CD4-positive, alpha-beta memory T cell (primary cell): Measurements from ENCODE around the gene DMAC2. TPM values are rescaled to one million over a fixed set of nuclear protein-coding genes. Genes with fewer than 3 reads are reported as not detected.
"Not testable (repeated sequence)": the region's sequence is repeated elsewhere in the genome, so short reads cannot be mapped to it uniquely, and the experiment has no call there.

ENCODE experiments used
- CTCF ChIA-PET: fragments of 350-600 bp; sonication (Branson Sonifier 250); formaldehyde crosslinking; loops from one replicate; lab custom pipeline; 2021; ENCODE audit warnings: inconsistent platforms; ENCODE audit not compliant: partially characterized antibody; lab: Charles Lee
- POLR2A ChIA-PET: fragments of 350-600 bp; sonication (Branson Sonifier 250); formaldehyde crosslinking; loops from one replicate; lab custom pipeline; 2021; ENCODE audit not compliant: partially characterized antibody; lab: Charles Lee
- DNase-seq, 5 donors: peaks; one replicate each; pipeline versions ENCODE4 v3.0.0 to v3.0.0-alpha.2; 2020 to 2022; ENCODE audit warnings: mixed read lengths in 1 of 5
- H3K27ac ChIP-seq: one replicate; pipeline ENCODE4 v1.7.0; 2013; ENCODE audit warnings: low read depth, low read length
- H3K27me3 ChIP-seq: 2 replicates; pipeline ENCODE4 v1.7.0; 2013; ENCODE audit warnings: mild to moderate bottlenecking, low read length, moderate library complexity; ENCODE audit not compliant: insufficient read depth
- H3K36me3 ChIP-seq: 2 replicates; pipeline ENCODE4 v1.7.0; 2013; ENCODE audit warnings: mild to moderate bottlenecking, low read length, moderate library complexity; ENCODE audit not compliant: insufficient read depth
- H3K4me1 ChIP-seq: 2 replicates; pipeline ENCODE4 v1.7.0; 2013; ENCODE audit warnings: mild to moderate bottlenecking, low read length, moderate library complexity; ENCODE audit not compliant: insufficient read depth
- H3K4me3 ChIP-seq, 2 donors: one replicate each; pipeline ENCODE4 v1.7.0; 2013; ENCODE audit warnings: low read length in 2 of 2, mild to moderate bottlenecking in 1 of 2
- H3K9me3 ChIP-seq, 2 donors: one replicate each; pipeline ENCODE4 v1.7.0; 2013; ENCODE audit warnings: low read length in 2 of 2, control low read depth in 1 of 2; ENCODE audit not compliant: control insufficient read depth in 1 of 2
- H3K27ac Mint-ChIP-seq, 7 donors: one replicate each; pipeline ENCODE4 v1.8.0; 2020 to 2021; ENCODE audit warnings: mixed read lengths in 7 of 7, mild to moderate bottlenecking in 6 of 7, inconsistent platforms in 3 of 7, moderate library complexity in 3 of 7
- H3K27me3 Mint-ChIP-seq, 2 donors: one replicate each; pipeline ENCODE4 v1.8.0; 2020 to 2021; ENCODE audit warnings: mixed read lengths in 2 of 2
- H3K36me3 Mint-ChIP-seq, 2 donors: one replicate each; pipeline ENCODE4 v1.8.0; 2020 to 2021; ENCODE audit warnings: mixed read lengths in 2 of 2, inconsistent platforms in 1 of 2, mild to moderate bottlenecking in 1 of 2
- H3K4me1 Mint-ChIP-seq, 4 donors: one replicate each; pipeline ENCODE4 v1.8.0; 2020 to 2021; ENCODE audit warnings: mixed read lengths in 4 of 4, mild to moderate bottlenecking in 1 of 4
- H3K4me3 Mint-ChIP-seq, 8 donors: one replicate each; pipeline ENCODE4 v1.8.0; 2020 to 2021; ENCODE audit warnings: mixed read lengths in 8 of 8, mild to moderate bottlenecking in 7 of 8, moderate library complexity in 6 of 8, inconsistent platforms in 3 of 8
- H3K9me3 Mint-ChIP-seq, 8 donors: one replicate each; pipeline ENCODE4 v1.8.0; 2020 to 2021; ENCODE audit warnings: mixed read lengths in 8 of 8, mild to moderate bottlenecking in 5 of 8, inconsistent platforms in 3 of 8, moderate library complexity in 1 of 8
- intact Hi-C: fragments of 100-400 bp; cut with micrococcal nuclease; formaldehyde crosslinking; loops from one replicate; pipeline ENCODE4 v1.15.1; 2023
- polyA plus RNA-seq, 2 donors: library from polyadenylated mRNA; unstranded; fragments of 300-500 nt; fragmentation: Illumina TruSeq; gene quantifications; one replicate each; pipeline ENCODE4 v1.2.3, GENCODE V29; 2021
- total RNA-seq, 2 experiments: library from RNA; stranded (reverse); gene quantifications; one replicate each; pipeline ENCODE4 v1.2.3, GENCODE V29; 2021

Gene DMAC2
- total and polyA plus RNA-seq, 4 experiments from 2014 or later = 27.7 to 58.2 (median 36.0) TPM

DNA sequence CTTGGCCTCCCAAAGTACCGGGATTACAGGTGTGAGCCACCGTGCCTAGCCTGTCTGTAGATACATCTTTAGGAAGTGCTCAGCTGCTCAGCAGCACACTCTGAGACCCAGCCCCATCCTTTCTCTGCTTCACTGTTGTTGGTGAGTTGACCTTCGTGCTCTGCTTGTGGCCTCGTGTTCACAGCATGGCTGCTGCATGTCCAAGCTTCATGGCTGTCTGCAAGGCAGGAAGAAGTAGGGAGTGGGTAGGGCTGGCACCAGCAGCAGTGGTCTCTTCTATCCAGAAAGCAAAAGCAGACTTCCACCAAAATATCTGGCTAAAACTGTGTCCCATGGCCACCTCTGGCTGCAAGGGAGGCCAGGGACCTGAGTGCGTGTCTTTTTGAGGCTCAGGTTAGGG is 26.8 kb downstream of the DMAC2 start:
- POLR2A ChIA-PET = interaction anchor here (1.4 kb wide), 1 partner anchor 135 kb away, joined by 3 read pairs; no protein-coding TSS in a partner anchor
- H3K27me3 ChIP-seq = no peaks in the 10 kb centered on the region
- no peak overlapping the region for H3K4me3 Mint-ChIP-seq
- H3K4me3 ChIP-seq = no peak overlapping the region
- intact Hi-C loops = no loop called here
- H3K9me3 Mint-ChIP-seq = no peaks in the 10 kb centered on the region
- peaks cover 6 to 14% (median 10%) of the 10 kb centered on the region in 4 donors for H3K4me1 Mint-ChIP-seq
- H3K27me3 Mint-ChIP-seq = no peaks in the 10 kb centered on the region
- peaks cover 56% of the 10 kb centered on the region for H3K36me3 ChIP-seq
- no peaks in the 10 kb centered on the region for H3K9me3 ChIP-seq
- H3K27ac Mint-ChIP-seq = peak overlapping the region in 1 of 7 donors; percentile 14
- CTCF ChIA-PET = no interaction called here
- no peak overlapping the region for H3K27ac ChIP-seq
- peaks cover 21 to 45% of the 10 kb centered on the region in 2 donors for H3K36me3 Mint-ChIP-seq
- H3K4me1 ChIP-seq = peaks cover 4% of the 10 kb centered on the region
- DNase-seq = no peak

DNA sequence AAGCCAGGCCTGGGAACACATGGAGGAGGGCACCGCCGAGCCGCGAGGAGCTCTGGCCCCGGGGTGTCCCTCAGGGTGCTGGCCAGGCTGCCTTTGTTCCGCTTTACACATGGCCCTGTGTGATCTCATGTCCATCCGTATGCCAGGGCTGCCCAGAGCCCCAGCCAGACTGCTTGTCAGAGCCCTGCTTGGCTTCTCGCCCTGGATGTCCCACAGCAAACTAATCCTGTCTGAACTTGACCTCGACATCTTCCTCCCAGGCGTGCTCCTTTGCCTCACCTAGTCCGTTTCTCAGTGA is 27.8 kb downstream of the DMAC2 start:
- Mint-ChIP-seq H3K9me3 (no peaks in the 10 kb centered on the region), H3K27me3 (no peaks in the 10 kb centered on the region), H3K4me3 (no peak overlapping the region), H3K4me1 (peaks cover 7 to 20% (median 13%) of the 10 kb centered on the region in 4 donors), H3K27ac (peak overlapping the region in 1 of 7 donors; percentile 84), H3K36me3 (peaks cover 17 to 42% of the 10 kb centered on the region in 2 donors)
- intact Hi-C loops = no loop called here
- H3K27ac ChIP-seq = no peak overlapping the region
- H3K27me3 ChIP-seq = no peaks in the 10 kb centered on the region
- no peak for DNase-seq
- H3K36me3 ChIP-seq = peaks cover 49% of the 10 kb centered on the region
- H3K4me1 ChIP-seq = peaks cover 4% of the 10 kb centered on the region
- POLR2A ChIA-PET = interaction anchor here (1.4 kb wide), 1 partner anchor 136 kb away, joined by 3 read pairs; no protein-coding TSS in a partner anchor
- CTCF ChIA-PET = no interaction called here
- no peaks in the 10 kb centered on the region for H3K9me3 ChIP-seq
- H3K4me3 ChIP-seq = no peak overlapping the region

DNA sequence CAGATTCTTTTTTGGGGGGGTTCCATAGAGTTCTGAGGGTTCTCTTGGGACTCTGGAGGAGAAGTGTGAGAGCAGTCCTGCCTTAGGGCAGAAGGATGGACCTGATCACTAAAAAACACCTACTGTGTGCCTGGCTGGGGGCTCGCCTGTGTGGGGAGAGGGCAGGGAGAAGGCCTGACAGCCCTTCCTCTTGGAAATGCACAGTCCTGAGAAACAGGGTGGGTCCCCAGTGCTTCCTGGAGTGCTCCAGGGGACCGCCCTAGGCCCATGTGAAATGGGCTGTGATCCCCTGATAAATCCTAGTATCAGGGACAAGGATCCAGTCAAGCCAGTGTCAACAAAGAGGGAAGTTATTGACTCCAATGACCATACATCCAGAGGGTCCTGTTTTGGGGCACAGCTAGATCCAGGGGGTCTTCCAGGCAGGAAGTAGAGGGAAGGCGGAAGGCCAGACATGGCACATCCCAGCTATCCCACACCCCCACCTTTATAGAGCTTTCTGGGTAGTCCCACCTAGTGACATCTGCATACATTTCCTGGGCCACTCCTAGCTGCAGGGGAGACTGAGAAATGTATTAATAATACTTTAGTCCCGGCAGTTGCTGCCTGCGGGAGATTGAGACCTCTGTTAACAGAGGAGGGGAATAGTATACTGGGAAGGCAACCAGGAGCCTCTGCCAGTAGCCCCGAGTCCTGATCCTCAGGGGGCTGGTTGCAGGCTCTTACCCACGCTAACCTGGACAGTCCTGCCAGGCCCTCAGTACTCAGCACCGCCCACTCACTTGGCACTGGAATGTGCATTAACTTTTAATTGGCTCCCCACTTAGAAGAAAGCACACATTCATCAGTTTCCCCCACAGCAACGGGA is 28.4 kb downstream of the DMAC2 start:
- H3K36me3 Mint-ChIP-seq = peaks cover 17 to 42% of the 10 kb centered on the region in 2 donors

DNA sequence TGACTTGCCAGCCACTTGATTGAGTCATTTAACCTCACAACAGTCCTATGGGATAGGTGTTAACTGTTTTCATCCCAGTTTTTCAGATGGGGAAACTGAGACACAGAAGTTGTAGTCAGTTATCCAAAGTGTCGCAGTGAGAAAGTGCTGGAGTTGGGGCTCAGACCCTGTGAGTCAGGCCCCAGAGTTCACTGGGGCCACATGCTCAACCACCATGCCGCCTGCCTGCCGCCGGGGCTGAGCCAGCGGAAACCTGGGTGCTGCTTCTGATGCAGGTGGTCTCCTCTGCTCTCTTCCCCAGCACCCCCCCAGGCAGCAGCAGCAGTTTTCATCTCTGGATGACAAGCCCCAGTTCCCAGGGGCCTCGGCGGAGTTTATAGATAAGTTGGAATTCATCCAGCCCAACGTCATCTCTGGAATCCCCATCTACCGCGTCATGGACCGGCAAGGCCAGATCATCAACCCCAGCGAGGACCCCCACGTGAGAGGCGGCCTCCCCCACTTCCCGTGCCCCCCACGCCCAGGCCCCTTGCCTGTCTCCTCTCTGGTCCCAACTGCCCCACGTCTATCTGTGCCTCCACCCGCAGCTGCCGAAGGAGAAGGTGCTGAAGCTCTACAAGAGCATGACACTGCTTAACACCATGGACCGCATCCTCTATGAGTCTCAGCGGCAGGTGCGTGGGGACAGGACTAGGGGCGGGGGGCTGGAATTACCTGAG is 29.2 kb downstream of the DMAC2 start:
- Histone ChIP-seq H3K27ac (no peak overlapping the region), H3K9me3 (no peaks in the 10 kb centered on the region), H3K36me3 (peaks cover 41% of the 10 kb centered on the region), H3K4me3 (no peak overlapping the region), H3K4me1 (peaks cover 4% of the 10 kb centered on the region), H3K27me3 (no peaks in the 10 kb centered on the region)
- Mint-ChIP-seq H3K27me3 (no peaks in the 10 kb centered on the region), H3K4me1 (peaks cover 7 to 21% (median 15%) of the 10 kb centered on the region in 4 donors), H3K27ac (peak overlapping the region in 1 of 7 donors; percentile 54), H3K36me3 (peaks cover 17 to 38% of the 10 kb centered on the region in 2 donors), H3K9me3 (no peaks in the 10 kb centered on the region), H3K4me3 (no peak overlapping the region)
- CTCF ChIA-PET = interaction anchor here (1.0 kb wide), 1 partner anchor 21 kb away, joined by 3 read pairs; no protein-coding TSS in a partner anchor
- POLR2A ChIA-PET = no interaction called here
- DNase-seq = no peak
- intact Hi-C loops = no loop called here

More for the DNA sequence above, 28.4 kb downstream of the DMAC2 start:
- Histone ChIP-seq H3K4me1 (peaks cover 4% of the 10 kb centered on the region), H3K4me3 (no peak overlapping the region), H3K27ac (no peak overlapping the region), H3K36me3 (peaks cover 43% of the 10 kb centered on the region), H3K9me3 (no peaks in the 10 kb centered on the region), H3K27me3 (no peaks in the 10 kb centered on the region)
- no peak overlapping the region for H3K27ac Mint-ChIP-seq
- POLR2A ChIA-PET = interaction anchor here (1.4 kb wide), 1 partner anchor 137 kb away, joined by 3 read pairs; no protein-coding TSS in a partner anchor
- H3K27me3 Mint-ChIP-seq = no peaks in the 10 kb centered on the region
- intact Hi-C loops = no loop called here
- CTCF ChIA-PET = no interaction called here
- H3K4me1 Mint-ChIP-seq = peaks cover 7 to 21% (median 15%) of the 10 kb centered on the region in 4 donors
- no peak for DNase-seq
- no peaks in the 10 kb centered on the region for H3K9me3 Mint-ChIP-seq
- H3K4me3 Mint-ChIP-seq = peak overlapping the region in 1 of 8 donors; percentile 36

DNA sequence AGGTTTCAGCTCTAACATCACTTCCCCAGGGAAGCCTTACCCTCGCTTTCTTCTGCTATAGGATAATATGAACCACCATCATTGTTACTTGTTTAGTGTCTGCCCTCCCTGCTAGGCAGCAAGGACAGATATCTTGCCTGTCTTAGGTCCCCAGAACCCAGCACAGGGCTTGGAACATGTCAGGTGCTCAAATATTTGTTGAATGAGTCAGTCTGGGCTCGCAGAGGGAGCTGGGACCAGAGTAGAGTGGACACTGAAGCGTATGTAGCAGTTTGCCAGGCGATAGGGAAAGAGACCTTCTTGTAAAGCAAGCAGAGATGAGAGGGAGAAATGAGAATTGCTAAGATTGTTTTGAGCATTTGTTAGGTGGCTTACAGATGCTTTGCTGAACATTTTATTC is 30.4 kb downstream of the DMAC2 start:
- Mint-ChIP-seq H3K27me3 (no peaks in the 10 kb centered on the region), H3K27ac (peak overlapping the region in 3 of 7 donors; percentile 19 to 87 (median 29)), H3K4me3 (no peak overlapping the region), H3K4me1 (peaks cover 8 to 21% (median 15%) of the 10 kb centered on the region in 4 donors), H3K36me3 (peaks cover 12 to 34% of the 10 kb centered on the region in 2 donors), H3K9me3 (no peaks in the 10 kb centered on the region)
- ChIA-PET POLR2A (interaction anchor here (1.4 to 2.1 kb wide), 2 partner anchors 11 to 51 kb away, joined by 3 to 4 read pairs; no protein-coding TSS in a partner anchor), CTCF (interaction anchor here (1.0 kb wide), 1 partner anchor 22 kb away, joined by 3 read pairs; no protein-coding TSS in a partner anchor)
- H3K27me3 ChIP-seq = no peaks in the 10 kb centered on the region
- no peak overlapping the region for H3K4me3 ChIP-seq
- H3K4me1 ChIP-seq = peaks cover 4% of the 10 kb centered on the region
- DNase-seq = no peak
- H3K36me3 ChIP-seq = peaks cover 29% of the 10 kb centered on the region
- no peaks in the 10 kb centered on the region for H3K9me3 ChIP-seq
- intact Hi-C loops = no loop called here
- H3K27ac ChIP-seq = no peak overlapping the region

DNA sequence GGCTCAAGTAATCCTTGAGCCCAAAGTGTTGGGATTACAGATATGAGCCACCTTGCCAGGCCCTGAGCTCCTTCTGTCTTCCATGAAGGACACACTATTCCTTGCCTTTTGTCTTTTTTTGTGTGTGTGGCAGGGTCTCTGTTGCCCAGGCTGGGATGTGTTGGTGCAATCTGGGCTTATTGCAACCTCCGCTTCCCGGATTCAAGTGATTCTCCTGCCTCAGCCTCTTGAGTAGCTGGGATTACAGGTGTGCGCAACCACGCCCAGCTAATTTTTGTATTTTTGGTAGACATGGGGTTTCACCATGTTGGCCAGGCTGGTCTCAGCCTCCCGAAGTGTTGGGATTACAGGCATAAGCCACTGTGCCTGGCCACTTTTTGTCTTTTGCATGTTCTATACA is 30.9 kb downstream of the DMAC2 start:
- POLR2A ChIA-PET = interaction anchor here (1.4 to 2.1 kb wide), 2 partner anchors 12 to 51 kb away, joined by 3 to 4 read pairs; no protein-coding TSS in a partner anchor
- H3K4me3 Mint-ChIP-seq, H3K4me1 ChIP-seq, H3K9me3 Mint-ChIP-seq, intact Hi-C loops, CTCF ChIA-PET, H3K27me3 Mint-ChIP-seq, H3K27ac ChIP-seq, H3K4me3 ChIP-seq, DNase-seq, H3K9me3 ChIP-seq, H3K27me3 ChIP-seq: not testable (repeated sequence)
- Mint-ChIP-seq H3K36me3 (peaks cover 12 to 32% of the 10 kb centered on the region in 2 donors), H3K4me1 (peaks cover 8 to 21% (median 15%) of the 10 kb centered on the region in 4 donors), H3K27ac (peak overlapping the region in 2 of 7 donors; percentile 10 to 77)
- H3K36me3 ChIP-seq = peaks cover 25% of the 10 kb centered on the region
